ENCODE results near the gene PRKG1. TPM values are rescaled to one million over a fixed set of nuclear protein-coding genes. Genes with fewer than 3 reads are reported as not detected.

Gene PRKG1
- polyA plus RNA-seq, 1 donor from 2014 or later: 0.36 TPM

- no peak overlapping the region for H3K27ac Mint-ChIP-seq
- no peaks in the 10 kb centered on the region for H3K9me3 Mint-ChIP-seq
- H3K4me1 Mint-ChIP-seq: no peaks in the 10 kb centered on the region
- no peaks in the 10 kb centered on the region for H3K36me3 Mint-ChIP-seq
- no peak overlapping the region for H3K4me3 Mint-ChIP-seq
- H3K27me3 Mint-ChIP-seq: no peaks in the 10 kb centered on the region
These were observed 982.0 kb downstream of the PRKG1 start for GRCh38 chr10:52056291-52056690.

- Mint-ChIP-seq H3K27ac (no peak overlapping the region), H3K9me3 (no peaks in the 10 kb centered on the region), H3K4me1 (no peaks in the 10 kb centered on the region), H3K36me3 (no peaks in the 10 kb centered on the region), H3K4me3 (no peak overlapping the region), H3K27me3 (no peaks in the 10 kb centered on the region)
These were observed 984.8 kb downstream of the PRKG1 start for GRCh38 chr10:52059089-52059488.

- Mint-ChIP-seq H3K27me3 (no peaks in the 10 kb centered on the region), H3K9me3 (peaks cover 0 to 1% (median under 1%) of the 10 kb centered on the region in 3 donors), H3K36me3 (no peaks in the 10 kb centered on the region), H3K27ac (no peak overlapping the region), H3K4me1 (no peaks in the 10 kb centered on the region), H3K4me3 (no peak overlapping the region)
These were observed 988.9 kb downstream of the PRKG1 start for GRCh38 chr10:52063159-52063558.

GRCh38 chr10:52064084-52064845 is 990.0 kb downstream of the PRKG1 start:
- Mint-ChIP-seq H3K9me3 (peaks cover 0 to 6% (median 6%) of the 10 kb centered on the region in 3 donors), H3K4me1 (no peaks in the 10 kb centered on the region), H3K36me3 (no peaks in the 10 kb centered on the region), H3K27me3 (no peaks in the 10 kb centered on the region), H3K4me3 (no peak overlapping the region), H3K27ac (no peak overlapping the region)

GRCh38 chr10:52066383-52066782 is 992.1 kb downstream of the PRKG1 start:
- Mint-ChIP-seq H3K4me1 (no peaks in the 10 kb centered on the region), H3K27me3 (no peaks in the 10 kb centered on the region), H3K36me3 (no peaks in the 10 kb centered on the region), H3K4me3 (no peak overlapping the region), H3K9me3 (peaks cover 0 to 7% (median 6%) of the 10 kb centered on the region in 3 donors), H3K27ac (no peak overlapping the region)

- Mint-ChIP-seq H3K36me3 (no peaks in the 10 kb centered on the region), H3K27ac (no peak overlapping the region), H3K27me3 (no peaks in the 10 kb centered on the region), H3K4me3 (no peak overlapping the region), H3K9me3 (peaks cover 0 to 7% (median 6%) of the 10 kb centered on the region in 3 donors), H3K4me1 (no peaks in the 10 kb centered on the region)
These were observed 994.2 kb downstream of the PRKG1 start for GRCh38 chr10:52068485-52068884.

GRCh38 chr10:52071814-52072213 is 997.5 kb downstream of the PRKG1 start:
- Mint-ChIP-seq H3K4me3 (no peak overlapping the region), H3K9me3 (peaks cover 1 to 7% (median 6%) of the 10 kb centered on the region in 3 donors), H3K4me1 (no peaks in the 10 kb centered on the region), H3K27me3 (no peaks in the 10 kb centered on the region), H3K27ac (no peak overlapping the region), H3K36me3 (no peaks in the 10 kb centered on the region)

- peaks cover 0 to 1% (median 1%) of the 10 kb centered on the region in 3 donors for H3K9me3 Mint-ChIP-seq
- H3K4me3 Mint-ChIP-seq: no peak overlapping the region
- no peaks in the 10 kb centered on the region for H3K4me1 Mint-ChIP-seq
- H3K36me3 Mint-ChIP-seq: no peaks in the 10 kb centered on the region
- no peaks in the 10 kb centered on the region for H3K27me3 Mint-ChIP-seq
- H3K27ac Mint-ChIP-seq: no peak overlapping the region
These were observed 1000.3 kb downstream of the PRKG1 start for GRCh38 chr10:52074505-52075026.

GRCh38 chr10:52077814-52078213 is 1003.5 kb downstream of the PRKG1 start:
- H3K27ac Mint-ChIP-seq: no peak overlapping the region
- no peak overlapping the region for H3K4me3 Mint-ChIP-seq
- H3K36me3 Mint-ChIP-seq: no peaks in the 10 kb centered on the region
- peaks cover 0 to 3% (median 0%) of the 10 kb centered on the region in 3 donors for H3K9me3 Mint-ChIP-seq
- H3K4me1 Mint-ChIP-seq: no peaks in the 10 kb centered on the region
- no peaks in the 10 kb centered on the region for H3K27me3 Mint-ChIP-seq

GRCh38 chr10:52078397-52078937 is 1004.2 kb downstream of the PRKG1 start:
- Mint-ChIP-seq H3K36me3 (no peaks in the 10 kb centered on the region), H3K4me1 (no peaks in the 10 kb centered on the region), H3K27me3 (no peaks in the 10 kb centered on the region), H3K4me3 (no peak overlapping the region), H3K27ac (no peak overlapping the region), H3K9me3 (peaks cover 0 to 3% (median 0%) of the 10 kb centered on the region in 3 donors)

- no peaks in the 10 kb centered on the region for H3K27me3 Mint-ChIP-seq
- H3K9me3 Mint-ChIP-seq: peaks cover 0 to 2% (median 0%) of the 10 kb centered on the region in 3 donors
- no peak overlapping the region for H3K27ac Mint-ChIP-seq
- no peaks in the 10 kb centered on the region for H3K36me3 Mint-ChIP-seq
- no peak overlapping the region for H3K4me3 Mint-ChIP-seq
- H3K4me1 Mint-ChIP-seq: no peaks in the 10 kb centered on the region
These were observed 1008.0 kb downstream of the PRKG1 start for GRCh38 chr10:52082307-52082706.

- Mint-ChIP-seq H3K4me1 (no peaks in the 10 kb centered on the region), H3K36me3 (no peaks in the 10 kb centered on the region), H3K27ac (no peak overlapping the region), H3K27me3 (no peaks in the 10 kb centered on the region), H3K9me3 (peaks cover 0 to 2% (median 0%) of the 10 kb centered on the region in 3 donors), H3K4me3 (no peak overlapping the region)
These were observed 1009.1 kb downstream of the PRKG1 start for GRCh38 chr10:52083422-52083821.

- Mint-ChIP-seq H3K27ac (no peak overlapping the region), H3K4me3 (no peak overlapping the region), H3K9me3 (no peaks in the 10 kb centered on the region), H3K36me3 (no peaks in the 10 kb centered on the region), H3K27me3 (no peaks in the 10 kb centered on the region), H3K4me1 (peaks cover 0 to 3% (median 0%) of the 10 kb centered on the region in 3 donors)
These were observed 1018.1 kb downstream of the PRKG1 start for GRCh38 chr10:52092390-52092789.

GRCh38 chr10:52098130-52098529 is 1023.8 kb downstream of the PRKG1 start:
- Mint-ChIP-seq H3K27me3 (no peaks in the 10 kb centered on the region), H3K27ac (no peak overlapping the region), H3K9me3 (no peaks in the 10 kb centered on the region), H3K4me3 (no peak overlapping the region), H3K4me1 (no peaks in the 10 kb centered on the region), H3K36me3 (no peaks in the 10 kb centered on the region)

- H3K4me3 Mint-ChIP-seq: no peak overlapping the region
- peak overlapping the region in 1 of 3 donors; percentile 8 for H3K27ac Mint-ChIP-seq
- H3K9me3 Mint-ChIP-seq: no peaks in the 10 kb centered on the region
- H3K27me3 Mint-ChIP-seq: no peaks in the 10 kb centered on the region
- no peaks in the 10 kb centered on the region for H3K36me3 Mint-ChIP-seq
- no peaks in the 10 kb centered on the region for H3K4me1 Mint-ChIP-seq
These were observed 1024.8 kb downstream of the PRKG1 start for GRCh38 chr10:52099026-52099600.

All from IgD-negative memory B cell (primary cell).